Neutrophil (primary cell): ENCODE measurements around the gene ITPKC.
"Not testable (repeated sequence)": the region's sequence is repeated elsewhere in the genome, so short reads cannot be mapped to it uniquely, and the experiment has no call there.

ENCODE experiments used
- H3K27ac ChIP-seq: fragments of 200-600 bp; sonication (generic); 2 replicates; pipeline ENCODE4 v1.5.1; 2016; ENCODE audit warnings: mild to moderate bottlenecking, moderate library complexity
- H3K27me3 ChIP-seq: fragments of 200-600 bp; sonication (generic); 2 replicates; pipeline ENCODE4 v1.6.0; 2016; ENCODE audit warnings: mild to moderate bottlenecking
- H3K36me3 ChIP-seq: fragments of 200-600 bp; sonication (generic); 2 replicates; pipeline ENCODE4 v1.5.1; 2017
- H3K4me1 ChIP-seq, 2 experiments: fragments of 200-600 bp in 1 of 2; sonication (generic) in 1 of 2; 1 replicate in 1 of 2; 2 replicates in 1 of 2; pipeline versions ENCODE4 v1.5.1 to v1.6.1; 2013 to 2016; ENCODE audit warnings: low read depth in 1 of 2, low read length in 1 of 2, mild to moderate bottlenecking in 1 of 2, moderate library complexity in 1 of 2; ENCODE audit not compliant: control insufficient read depth in 1 of 2, insufficient read depth in 1 of 2
- H3K4me3 ChIP-seq, 2 experiments: fragments of 200-600 bp in 1 of 2; sonication (generic) in 1 of 2; 1 replicate in 1 of 2; 2 replicates in 1 of 2; pipeline ENCODE4 v1.5.1; 2013 to 2016; ENCODE audit warnings: low read depth in 1 of 2, low read length in 1 of 2, mild to moderate bottlenecking in 1 of 2, moderate library complexity in 1 of 2
- H3K9me3 ChIP-seq: fragments of 200-600 bp; sonication (generic); 2 replicates; pipeline ENCODE4 v1.5.1; 2016
- TF ChIP-seq, protein P1 (sequence below): fragments of 200-600 bp; sonication (generic); IDR thresholded peaks from 2 replicates; pipeline ENCODE4 v1.5.1; 2016; ENCODE audit warnings: antibody characterized with exemption

ITPKC gene

DNA sequence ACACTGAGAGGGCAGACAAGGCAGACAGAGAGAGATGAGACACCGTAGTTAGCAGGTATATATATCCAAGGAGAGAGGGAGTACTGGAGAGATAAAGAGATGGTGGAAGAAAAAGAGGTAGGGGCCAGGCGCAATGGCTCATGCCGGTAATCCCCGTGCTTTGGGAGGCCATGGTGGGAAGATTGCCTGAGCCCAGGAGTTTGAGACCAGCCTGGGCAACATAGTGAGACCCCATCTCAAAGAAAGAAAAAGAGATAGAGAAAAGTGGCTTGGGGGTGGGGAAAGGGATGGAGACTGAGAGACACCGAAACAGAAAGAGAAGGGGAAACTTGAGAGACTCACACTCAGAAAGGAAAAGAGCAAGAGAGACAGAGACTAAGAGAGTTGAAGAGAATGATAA lies 63.7 kb downstream of the ITPKC start:
- Histone ChIP-seq H3K36me3 (peaks cover 38% of the 10 kb centered on the region), H3K9me3 (no peaks in the 10 kb centered on the region), H3K27me3 (no peaks in the 10 kb centered on the region), H3K4me3 (no peak overlapping the region), H3K27ac (no peak overlapping the region), H3K4me1 (peaks cover 17 to 26% of the 10 kb centered on the region in 2 experiments)
- TF ChIP-seq, protein P1, sequence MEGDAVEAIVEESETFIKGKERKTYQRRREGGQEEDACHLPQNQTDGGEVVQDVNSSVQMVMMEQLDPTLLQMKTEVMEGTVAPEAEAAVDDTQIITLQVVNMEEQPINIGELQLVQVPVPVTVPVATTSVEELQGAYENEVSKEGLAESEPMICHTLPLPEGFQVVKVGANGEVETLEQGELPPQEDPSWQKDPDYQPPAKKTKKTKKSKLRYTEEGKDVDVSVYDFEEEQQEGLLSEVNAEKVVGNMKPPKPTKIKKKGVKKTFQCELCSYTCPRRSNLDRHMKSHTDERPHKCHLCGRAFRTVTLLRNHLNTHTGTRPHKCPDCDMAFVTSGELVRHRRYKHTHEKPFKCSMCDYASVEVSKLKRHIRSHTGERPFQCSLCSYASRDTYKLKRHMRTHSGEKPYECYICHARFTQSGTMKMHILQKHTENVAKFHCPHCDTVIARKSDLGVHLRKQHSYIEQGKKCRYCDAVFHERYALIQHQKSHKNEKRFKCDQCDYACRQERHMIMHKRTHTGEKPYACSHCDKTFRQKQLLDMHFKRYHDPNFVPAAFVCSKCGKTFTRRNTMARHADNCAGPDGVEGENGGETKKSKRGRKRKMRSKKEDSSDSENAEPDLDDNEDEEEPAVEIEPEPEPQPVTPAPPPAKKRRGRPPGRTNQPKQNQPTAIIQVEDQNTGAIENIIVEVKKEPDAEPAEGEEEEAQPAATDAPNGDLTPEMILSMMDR: no peak

DNA sequence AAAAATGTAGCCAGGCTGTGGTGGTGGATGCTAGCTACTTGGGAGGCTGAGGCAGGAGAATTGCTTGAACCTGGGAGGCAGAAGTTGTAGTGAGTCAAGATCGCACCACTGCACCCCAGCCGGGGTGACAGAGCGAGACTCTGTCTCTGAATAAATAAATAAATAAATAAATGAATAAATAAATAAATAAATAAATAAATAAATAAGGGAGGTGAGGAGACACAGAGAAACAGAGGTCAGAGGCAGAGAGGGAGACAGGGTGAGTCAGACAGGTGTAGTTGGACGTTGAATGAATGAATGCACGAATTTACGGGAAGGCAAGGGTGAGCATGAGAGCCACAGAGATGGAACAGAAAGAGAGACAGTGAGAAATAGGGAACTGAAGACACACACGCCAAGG lies 64.2 kb downstream of the ITPKC start:
- no peak overlapping the region for H3K27ac ChIP-seq
- H3K9me3 ChIP-seq: no peaks in the 10 kb centered on the region
- peaks cover 17 to 26% of the 10 kb centered on the region in 2 experiments for H3K4me1 ChIP-seq
- peaks cover 44% of the 10 kb centered on the region for H3K36me3 ChIP-seq
- TF ChIP-seq, protein P1: no peak
- H3K27me3 ChIP-seq: no peaks in the 10 kb centered on the region
- H3K4me3 ChIP-seq: no peak overlapping the region

DNA sequence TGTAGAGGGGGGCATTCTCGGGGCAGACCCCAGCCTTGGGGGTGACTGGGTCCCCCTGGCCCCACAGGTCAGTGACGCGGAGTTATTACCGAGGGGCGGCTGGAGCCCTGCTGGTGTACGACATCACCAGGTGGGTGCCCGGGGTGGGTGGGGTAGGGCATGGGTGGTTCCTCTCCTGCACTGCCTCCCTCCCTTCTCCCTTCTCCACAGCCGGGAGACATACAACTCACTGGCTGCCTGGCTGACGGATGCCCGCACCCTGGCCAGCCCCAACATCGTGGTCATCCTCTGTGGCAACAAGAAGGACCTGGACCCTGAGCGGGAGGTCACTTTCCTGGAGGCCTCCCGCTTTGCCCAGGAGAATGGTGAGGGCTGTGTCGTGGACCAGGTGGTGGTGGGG lies 66.8 kb downstream of the ITPKC start:
- peaks cover 66% of the 10 kb centered on the region for H3K36me3 ChIP-seq
- H3K4me3 ChIP-seq: no peak overlapping the region
- H3K9me3 ChIP-seq: no peaks in the 10 kb centered on the region
- no peak overlapping the region for H3K27ac ChIP-seq
- TF ChIP-seq, protein P1: no peak
- H3K4me1 ChIP-seq: peaks cover 5 to 6% of the 10 kb centered on the region in 2 experiments
- no peaks in the 10 kb centered on the region for H3K27me3 ChIP-seq

GRCh38 chr19:40784146-40784545 lies 67.2 kb downstream of the ITPKC start:
- H3K4me3 ChIP-seq, H3K27ac ChIP-seq: not testable (repeated sequence)
- H3K36me3 ChIP-seq: peaks cover 70% of the 10 kb centered on the region

GRCh38 chr19:40785526-40785925 lies 68.6 kb downstream of the ITPKC start:
- TF ChIP-seq, protein P1: no peak
- H3K4me3 ChIP-seq: no peak overlapping the region
- no peaks in the 10 kb centered on the region for H3K27me3 ChIP-seq
- no peak overlapping the region for H3K27ac ChIP-seq
- H3K4me1 ChIP-seq: no peaks in the 10 kb centered on the region
- H3K36me3 ChIP-seq: peaks cover 74% of the 10 kb centered on the region
- H3K9me3 ChIP-seq: no peaks in the 10 kb centered on the region

More at GRCh38 chr19:40784146-40784545, 67.2 kb downstream of the ITPKC start:
- H3K9me3 ChIP-seq, H3K4me1 ChIP-seq, H3K27me3 ChIP-seq: not testable (repeated sequence)

GRCh38 chr19:40786060-40787037 lies 69.4 kb downstream of the ITPKC start:
- Histone ChIP-seq H3K27me3 (no peaks in the 10 kb centered on the region), H3K4me3 (no peak overlapping the region), H3K27ac (no peak overlapping the region), H3K9me3 (no peaks in the 10 kb centered on the region), H3K4me1 (no peaks in the 10 kb centered on the region), H3K36me3 (peaks cover 79% of the 10 kb centered on the region)
- TF ChIP-seq, protein P1: no peak
